HEK293 (cell line): ENCODE results near the gene CBFB.

Experiments used
- CTCF ChIA-PET: fragments of 350-600 bp; formaldehyde crosslinking; extraction: SDS; loops from one replicate; lab custom pipeline; 2021; ENCODE audit warnings: antibody characterized with exemption; lab: Yijun Ruan, JAX
- POLR2A ChIA-PET: fragments of 300-600 bp; formaldehyde crosslinking; extraction: SDS; loops from one replicate; lab custom pipeline; 2020; ENCODE audit warnings: antibody characterized with exemption, inconsistent platforms; lab: Yijun Ruan, JAX
- H3K27ac ChIP-seq: fragments of 200-500 bp; sonication (Bioruptor generic); 2 replicates; pipeline ENCODE4 v1.5.1; 2014; ENCODE audit warnings: low read depth, low read length, control low read depth, inconsistent platforms; ENCODE audit errors: extremely low read depth
- H3K36me3 ChIP-seq, 2 experiments: fragments of 200-500 bp in 1 of 2; sonication (Bioruptor generic) in 1 of 2; 1 replicate in 1 of 2; 2 replicates in 1 of 2; pipeline ENCODE4 v1.5.1; 2014 to 2017; ENCODE audit warnings: inconsistent platforms in 2 of 2, low read length in 2 of 2; ENCODE audit not compliant: control insufficient read depth in 2 of 2, insufficient read depth in 1 of 2
- H3K4me1 ChIP-seq: fragments of 200-500 bp; sonication (Bioruptor generic); 2 replicates; pipeline ENCODE4 v1.5.1; 2014; ENCODE audit warnings: mild to moderate bottlenecking, low read length, inconsistent platforms; ENCODE audit not compliant: control insufficient read depth, insufficient read depth
- H3K4me3 ChIP-seq: 2 replicates; pipeline ENCODE4 v1.5.1; 2011; ENCODE audit warnings: low read depth, mild to moderate bottlenecking, control low read depth, low read length, moderate library complexity
- H3K9me3 ChIP-seq: fragments of 200-500 bp; sonication (Bioruptor generic); 2 replicates; pipeline ENCODE4 v1.5.1; 2014; ENCODE audit warnings: low read depth, low read length, inconsistent platforms; ENCODE audit not compliant: control insufficient read depth, insufficient read depth
- FEZF1 ChIP-seq: fragments of 450-650 bp; formaldehyde crosslinking; IDR thresholded peaks from 2 replicates; pipeline ENCODE4 v1.5.1; 2016; ENCODE audit warnings: missing biosample characterization, missing genetic modification characterization
- HOXC10 ChIP-seq: sonication (generic); formaldehyde crosslinking; IDR thresholded peaks from 2 replicates; pipeline ENCODE4 v1.8.1; 2023; ENCODE audit warnings: mild to moderate bottlenecking, missing genetic modification reagents
- PRDM1 ChIP-seq: fragments of 450-650 bp; formaldehyde crosslinking; IDR thresholded peaks from 2 replicates; pipeline ENCODE4; 2016; ENCODE audit warnings: missing biosample characterization, missing genetic modification characterization
- SCRT1 ChIP-seq: fragments of 450-650 bp; formaldehyde crosslinking; IDR thresholded peaks from 2 replicates; pipeline ENCODE4 v1.5.1; 2016; ENCODE audit warnings: missing biosample characterization, missing genetic modification characterization, borderline replicate concordance
- SCRT2 ChIP-seq: fragments of 450-650 bp; formaldehyde crosslinking; IDR thresholded peaks from 2 replicates; pipeline ENCODE4 v1.5.1; 2016; ENCODE audit warnings: missing biosample characterization, missing genetic modification characterization
- ZBTB6 ChIP-seq: fragments of 450-650 bp; formaldehyde crosslinking; IDR thresholded peaks from 2 replicates; pipeline ENCODE4 v1.5.1; 2017; ENCODE audit warnings: missing biosample characterization, missing genetic modification characterization
- ZNF121 ChIP-seq: fragments of 450-650 bp; formaldehyde crosslinking; IDR thresholded peaks from 2 replicates; pipeline ENCODE4 v1.5.1; 2016; ENCODE audit warnings: missing biosample characterization, missing genetic modification characterization
- ZNF132 ChIP-seq: fragments of 450-650 bp; formaldehyde crosslinking; IDR thresholded peaks from 2 replicates; pipeline ENCODE4 v1.5.1; 2017; ENCODE audit warnings: missing biosample characterization, missing genetic modification characterization, borderline replicate concordance
- ZNF529 ChIP-seq: fragments of 450-650 bp; formaldehyde crosslinking; IDR thresholded peaks from 2 replicates; pipeline ENCODE4 v1.5.1; 2017; ENCODE audit warnings: missing genetic modification characterization, missing biosample characterization; ENCODE audit not compliant: insufficient replicate concordance
- ZNF558 ChIP-seq: fragments of 450-650 bp; formaldehyde crosslinking; IDR thresholded peaks from 2 replicates; pipeline ENCODE4 v1.5.1; 2016; ENCODE audit warnings: missing biosample characterization, missing genetic modification characterization
- ZNF560 ChIP-seq: fragments of 450-650 bp; formaldehyde crosslinking; IDR thresholded peaks from 2 replicates; pipeline ENCODE4 v1.5.1; 2017; ENCODE audit warnings: missing biosample characterization, missing genetic modification characterization, borderline replicate concordance
- ZNF629 ChIP-seq: fragments of 450-650 bp; formaldehyde crosslinking; IDR thresholded peaks from 2 replicates; pipeline ENCODE4 v1.5.1; 2017; ENCODE audit warnings: missing biosample characterization, missing genetic modification characterization
- TF ChIP-seq, protein P1 (sequence below): fragments of 450-650 bp; formaldehyde crosslinking; IDR thresholded peaks from 2 replicates; pipeline ENCODE4 v1.5.1; 2017; ENCODE audit warnings: missing biosample characterization, missing genetic modification characterization
- TF ChIP-seq, protein P2 (sequence below): fragments of 450-650 bp; formaldehyde crosslinking; IDR thresholded peaks from 2 replicates; pipeline ENCODE4 v1.5.1; 2016; ENCODE audit warnings: missing biosample characterization, missing genetic modification characterization
- TF ChIP-seq, protein P3 (sequence below): fragments of 450-650 bp; formaldehyde crosslinking; IDR thresholded peaks from 2 replicates; pipeline ENCODE4 v1.5.1; 2016; ENCODE audit warnings: missing biosample characterization, missing genetic modification characterization

CBFB gene

DNA sequence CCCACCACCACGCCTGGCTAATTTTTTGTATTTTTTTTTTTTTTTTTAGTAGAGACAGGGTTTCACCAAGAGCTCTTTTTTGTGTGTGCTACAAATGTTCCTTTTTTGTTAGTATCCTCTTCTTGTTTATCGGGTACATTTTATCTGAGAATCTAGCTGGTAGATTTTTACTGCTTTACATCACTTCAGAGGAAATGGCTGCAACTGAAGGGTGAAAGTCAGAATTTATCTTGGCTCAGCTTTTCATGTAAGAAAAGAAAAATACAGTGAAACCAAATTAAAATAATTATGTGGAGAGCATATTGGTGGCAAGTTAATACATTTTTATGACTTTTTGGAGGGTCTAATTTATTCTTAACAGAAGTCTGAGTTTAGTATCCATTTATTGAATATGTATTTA, 26.0 kb downstream of the CBFB start (continued):
- TF ChIP-seq, protein P1, sequence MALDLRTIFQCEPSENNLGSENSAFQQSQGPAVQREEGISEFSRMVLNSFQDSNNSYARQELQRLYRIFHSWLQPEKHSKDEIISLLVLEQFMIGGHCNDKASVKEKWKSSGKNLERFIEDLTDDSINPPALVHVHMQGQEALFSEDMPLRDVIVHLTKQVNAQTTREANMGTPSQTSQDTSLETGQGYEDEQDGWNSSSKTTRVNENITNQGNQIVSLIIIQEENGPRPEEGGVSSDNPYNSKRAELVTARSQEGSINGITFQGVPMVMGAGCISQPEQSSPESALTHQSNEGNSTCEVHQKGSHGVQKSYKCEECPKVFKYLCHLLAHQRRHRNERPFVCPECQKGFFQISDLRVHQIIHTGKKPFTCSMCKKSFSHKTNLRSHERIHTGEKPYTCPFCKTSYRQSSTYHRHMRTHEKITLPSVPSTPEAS (tag by site-specific recombination) = no peak
- TF ChIP-seq ZNF558 (tag by site-specific recombination) = no peak
- no peak for TF ChIP-seq SCRT1 (tag by site-specific recombination)

GRCh38 chr16:67055712-67056487, 27.0 kb downstream of the CBFB start:
- H3K4me1 ChIP-seq = no peaks in the 10 kb centered on the region
- no peak overlapping the region for H3K4me3 ChIP-seq
- peaks cover 0 to 6% of the 10 kb centered on the region in 2 experiments; a peak in 2 of 3 replicates for H3K36me3 ChIP-seq
- ChIA-PET POLR2A (no interaction called here), CTCF (interaction anchor here (0.6 to 1.2 kb wide), 3 partner anchors 44 to 115 kb away, joined by 3 to 4 read pairs (median 4); partner anchors contain the start of gene NOL3)
- TF ChIP-seq SCRT2 = peak; percentile 45
- TF ChIP-seq FEZF1 = peak; percentile 42
- no peak for TF ChIP-seq HOXC10
- no peak for TF ChIP-seq ZNF132 (tag by site-specific recombination)
- TF ChIP-seq, protein P2, sequence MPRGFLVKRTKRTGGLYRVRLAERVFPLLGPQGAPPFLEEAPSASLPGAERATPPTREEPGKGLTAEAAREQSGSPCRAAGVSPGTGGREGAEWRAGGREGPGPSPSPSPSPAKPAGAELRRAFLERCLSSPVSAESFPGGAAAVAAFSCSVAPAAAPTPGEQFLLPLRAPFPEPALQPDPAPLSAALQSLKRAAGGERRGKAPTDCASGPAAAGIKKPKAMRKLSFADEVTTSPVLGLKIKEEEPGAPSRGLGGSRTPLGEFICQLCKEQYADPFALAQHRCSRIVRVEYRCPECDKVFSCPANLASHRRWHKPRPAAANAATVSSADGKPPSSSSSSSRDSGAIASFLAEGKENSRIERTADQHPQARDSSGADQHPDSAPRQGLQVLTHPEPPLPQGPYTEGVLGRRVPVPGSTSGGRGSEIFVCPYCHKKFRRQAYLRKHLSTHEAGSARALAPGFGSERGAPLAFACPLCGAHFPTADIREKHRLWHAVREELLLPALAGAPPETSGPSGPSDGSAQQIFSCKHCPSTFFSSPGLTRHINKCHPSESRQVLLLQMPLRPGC (tag by site-specific recombination) = peak; percentile 34; the same call in 1 of the 2 replicates
- H3K9me3 ChIP-seq = no peaks in the 10 kb centered on the region
- H3K27ac ChIP-seq = no peak overlapping the region

DNA sequence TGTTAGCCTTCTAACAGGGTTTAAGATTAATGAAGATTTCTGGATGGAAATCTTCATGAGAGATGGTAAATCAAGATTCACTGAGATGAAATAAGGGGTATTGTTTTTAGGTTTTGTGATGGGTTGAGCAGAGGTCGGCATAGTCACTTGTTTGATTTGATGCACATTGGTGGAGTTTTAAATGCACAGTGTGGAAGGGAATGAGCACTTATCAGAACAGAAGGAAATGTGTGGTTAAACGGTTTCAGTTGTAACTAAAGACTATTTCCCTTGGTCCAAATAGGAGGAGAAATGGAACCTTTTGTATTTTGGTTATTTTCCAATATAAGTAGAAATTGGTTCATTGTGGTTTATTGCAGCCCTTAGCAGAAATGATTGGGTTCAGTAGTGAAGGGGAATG, 34.1 kb downstream of the CBFB start:
- Histone ChIP-seq H3K36me3 (peaks cover 4 to 19% of the 10 kb centered on the region in 2 experiments; a peak in 2 of 3 replicates), H3K27ac (no peak overlapping the region), H3K4me1 (no peaks in the 10 kb centered on the region), H3K4me3 (no peak overlapping the region), H3K9me3 (no peaks in the 10 kb centered on the region)
- POLR2A ChIA-PET = no interaction called here
- TF ChIP-seq SCRT1 (tag by site-specific recombination) = 0 out of 2 replicates have a peak, but pooled peaks have one; percentile 16
- peak; percentile 42 for TF ChIP-seq SCRT2
- no peak for TF ChIP-seq ZNF529 (tag by site-specific recombination)
- CTCF ChIA-PET = interaction anchor here (2.5 kb wide), 1 partner anchor 45 kb away, joined by 8 read pairs; no protein-coding TSS in a partner anchor

DNA sequence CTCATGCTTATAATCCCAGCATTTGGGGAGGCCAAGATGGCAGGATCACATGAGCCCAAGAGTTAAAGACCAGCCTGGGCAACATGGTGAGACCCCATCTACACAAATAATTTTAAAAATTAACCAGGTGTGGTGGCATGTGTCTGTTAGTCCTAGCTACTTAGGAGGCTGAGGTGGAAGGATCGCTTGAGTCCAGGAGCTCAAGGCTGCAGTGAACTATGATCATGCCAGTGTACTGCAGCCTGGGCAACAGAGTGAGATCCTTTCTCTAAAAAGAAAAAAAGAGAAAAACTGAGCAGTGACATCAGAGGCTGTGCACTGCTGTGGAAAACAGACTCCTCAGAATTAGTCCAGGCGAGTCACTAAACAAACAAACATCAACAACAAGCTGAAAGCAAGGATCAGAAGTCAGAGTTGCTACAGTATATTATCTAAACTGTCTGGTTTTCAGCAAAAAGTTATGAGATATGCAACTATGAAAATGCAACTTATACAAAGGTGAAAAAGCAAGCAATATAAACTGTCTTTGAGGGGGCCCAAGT, 39.3 kb downstream of the CBFB start:
- CTCF ChIA-PET = no interaction called here

More for the DNA sequence above, 39.3 kb downstream of the CBFB start:
- Histone ChIP-seq H3K4me3 (no peak overlapping the region), H3K4me1 (no peaks in the 10 kb centered on the region), H3K27ac (no peak overlapping the region), H3K9me3 (no peaks in the 10 kb centered on the region), H3K36me3 (peaks cover 17 to 44% of the 10 kb centered on the region in 2 experiments; a peak in 2 of 3 replicates)
- POLR2A ChIA-PET = no interaction called here
- TF ChIP-seq, protein P3, sequence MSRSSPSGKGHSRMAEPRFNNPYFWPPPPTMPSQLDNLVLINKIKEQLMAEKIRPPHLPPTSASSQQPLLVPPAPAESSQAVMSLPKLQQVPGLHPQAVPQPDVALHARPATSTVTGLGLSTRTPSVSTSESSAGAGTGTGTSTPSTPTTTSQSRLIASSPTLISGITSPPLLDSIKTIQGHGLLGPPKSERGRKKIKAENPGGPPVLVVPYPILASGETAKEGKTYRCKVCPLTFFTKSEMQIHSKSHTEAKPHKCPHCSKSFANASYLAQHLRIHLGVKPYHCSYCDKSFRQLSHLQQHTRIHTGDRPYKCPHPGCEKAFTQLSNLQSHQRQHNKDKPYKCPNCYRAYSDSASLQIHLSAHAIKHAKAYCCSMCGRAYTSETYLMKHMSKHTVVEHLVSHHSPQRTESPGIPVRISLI (tag by site-specific recombination) = 0 out of 2 replicates have a peak, but pooled peaks have one; percentile 13
- TF ChIP-seq ZBTB6 (no peak), ZNF629 (tag by site-specific recombination) (0 out of 2 replicates have a peak, but pooled peaks have one; percentile 28), ZNF560 (tag by site-specific recombination) (no peak), ZNF121 (tag by site-specific recombination) (peak; percentile 82), PRDM1 (tag by site-specific recombination) (peak; percentile 71; the same call in 1 of the 2 replicates)
